NCI-H1436 (cell line): ENCODE data around the gene SH3YL1.

Experiments
- DNase-seq: peaks from one replicate; lab custom pipeline; 2025; lab: John Stamatoyannopoulos, UW

The SH3YL1 gene

GRCh38 chr2:216068-216467 lies 47.8 kb downstream of the SH3YL1 start:
- DNase-seq: no peak

GRCh38 chr2:213932-214693 lies 49.7 kb downstream of the SH3YL1 start:
- no peak for DNase-seq

GRCh38 chr2:211486-212184 lies 52.2 kb downstream of the SH3YL1 start:
- no peak for DNase-seq

GRCh38 chr2:210660-211059 lies 53.2 kb downstream of the SH3YL1 start:
- no peak for DNase-seq

GRCh38 chr2:209470-209869 lies 54.4 kb downstream of the SH3YL1 start:
- DNase-seq: no peak

- DNase-seq: no peak
These were observed 55.5 kb downstream of the SH3YL1 start for GRCh38 chr2:208335-208734.

DNA sequence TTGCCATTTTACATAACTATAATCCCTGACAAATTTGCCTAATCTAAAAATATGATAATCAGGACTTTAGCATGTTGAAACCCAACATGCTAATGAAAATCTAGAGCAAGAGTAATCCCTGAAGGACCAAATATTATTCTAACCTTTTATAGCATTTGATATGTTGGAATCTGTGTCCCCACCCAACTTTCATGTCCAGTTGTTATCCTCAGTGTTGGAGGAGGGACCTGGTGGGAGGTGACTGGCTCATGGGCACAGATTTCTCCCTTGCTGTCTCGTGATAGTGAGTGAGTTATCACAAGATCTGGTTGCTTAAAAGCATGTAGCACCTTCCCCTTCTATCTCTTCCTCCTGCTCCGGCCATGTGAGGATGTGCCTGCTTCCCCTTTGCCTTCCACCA lies 59.8 kb downstream of the SH3YL1 start:
- no peak for DNase-seq

GRCh38 chr2:203401-203800 lies 60.4 kb downstream of the SH3YL1 start:
- DNase-seq: no peak

GRCh38 chr2:202945-203344 lies 60.9 kb downstream of the SH3YL1 start:
- DNase-seq: no peak

DNA sequence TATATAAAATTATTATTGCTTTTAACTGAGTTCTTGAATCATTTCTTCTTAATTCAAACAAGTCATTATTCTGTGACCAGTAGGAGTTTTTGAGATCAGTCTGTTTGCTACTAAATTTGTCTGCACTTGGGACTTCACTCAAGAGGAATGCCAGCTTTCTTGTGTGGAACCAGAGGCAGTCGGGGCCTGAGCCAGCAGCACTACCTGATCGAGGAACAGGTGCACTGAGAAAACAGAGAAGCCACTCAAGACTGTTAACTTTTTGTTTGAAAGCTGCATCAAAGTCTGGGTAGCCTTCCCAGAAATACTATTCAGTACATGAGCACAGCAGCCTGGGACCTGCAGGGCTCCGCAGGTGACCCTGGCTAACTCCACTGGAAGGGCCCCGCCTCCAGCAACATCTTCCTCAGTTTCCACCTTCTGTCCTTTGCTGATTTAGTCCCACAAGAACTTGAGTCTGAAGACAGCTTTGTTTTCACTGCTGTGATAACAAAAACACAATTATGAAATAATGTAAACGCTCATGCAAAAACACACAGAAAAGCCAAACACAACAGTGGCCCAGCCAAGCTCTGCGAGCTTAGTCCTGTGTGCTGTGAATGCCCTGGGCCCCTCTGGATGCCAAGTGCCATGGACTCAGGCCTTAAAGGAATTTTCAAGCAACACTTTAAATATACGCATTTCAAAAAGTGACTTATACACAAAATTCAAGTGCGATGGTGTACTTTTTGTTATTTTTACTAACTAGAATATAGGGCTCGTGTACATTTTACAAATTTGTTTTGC lies 62.0 kb downstream of the SH3YL1 start:
- DNase-seq: no peak

GRCh38 chr2:199041-199966 lies 64.5 kb downstream of the SH3YL1 start:
- no peak for DNase-seq

GRCh38 chr2:196406-196805 lies 67.4 kb downstream of the SH3YL1 start:
- no peak for DNase-seq

GRCh38 chr2:195932-196331 lies 67.9 kb downstream of the SH3YL1 start:
- no peak for DNase-seq

DNA sequence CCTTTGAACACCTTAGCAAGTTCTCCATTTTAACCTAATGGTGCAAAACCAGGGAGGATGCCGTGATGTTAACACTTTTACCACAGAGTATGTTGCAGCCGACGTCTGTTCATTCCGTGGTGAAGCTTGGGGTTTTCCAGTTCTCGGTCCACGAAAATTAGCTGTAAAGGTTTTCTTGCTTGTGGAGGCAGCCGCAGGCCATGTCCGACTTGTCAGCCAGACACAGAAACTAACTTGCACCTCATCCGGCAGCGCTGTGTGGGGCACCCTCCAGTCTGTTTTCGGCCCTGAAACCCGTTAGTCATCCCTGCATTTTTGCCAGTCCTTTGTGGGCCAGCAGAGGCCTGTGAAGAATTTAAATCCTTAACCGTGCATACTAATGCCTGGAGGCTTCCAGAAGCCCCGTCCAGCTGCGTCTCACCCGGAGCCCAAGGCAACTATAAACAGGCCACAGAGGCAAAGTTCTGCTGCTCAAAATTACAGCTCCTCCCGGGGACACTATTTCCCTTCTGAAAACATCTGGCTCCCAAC lies 70.6 kb downstream of the SH3YL1 start:
- no peak for DNase-seq

- no peak for DNase-seq
These were observed 72.3 kb downstream of the SH3YL1 start for GRCh38 chr2:191311-192190.

GRCh38 chr2:187825-188224 lies 76.0 kb downstream of the SH3YL1 start:
- DNase-seq: no peak

- no peak for DNase-seq
These were observed 78.6 kb downstream of the SH3YL1 start for GRCh38 chr2:185221-185620.

DNA sequence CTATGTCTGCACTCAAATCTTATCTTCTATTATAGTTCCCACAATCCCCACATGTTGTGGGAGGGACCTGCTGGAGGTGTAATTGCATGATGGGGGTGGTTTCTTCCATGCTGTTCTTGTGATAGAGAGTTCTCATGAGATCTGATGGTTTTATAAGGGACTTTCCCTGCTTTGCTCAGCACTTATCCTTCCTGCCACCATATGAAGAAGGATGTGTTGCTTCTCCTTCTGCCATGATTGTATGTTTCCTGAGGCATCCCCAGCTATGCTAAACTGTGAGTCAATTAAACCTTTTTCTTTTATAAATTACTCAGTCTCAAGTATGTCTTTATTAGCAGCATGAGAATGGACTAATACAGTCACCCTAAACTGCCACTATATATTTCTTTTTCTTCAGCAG lies 79.1 kb downstream of the SH3YL1 start:
- DNase-seq: no peak

- DNase-seq: no peak
These were observed 81.2 kb downstream of the SH3YL1 start for GRCh38 chr2:182509-183122.

GRCh38 chr2:180311-180710 lies 83.5 kb downstream of the SH3YL1 start:
- DNase-seq: no peak
